Measurements from ENCODE around the gene LGI4. TPM values are rescaled to one million over a fixed set of nuclear protein-coding genes. Genes with fewer than 3 reads are reported as not detected.
"Not testable (repeated sequence)": the region's sequence is repeated elsewhere in the genome, so short reads cannot be mapped to it uniquely, and the experiment has no call there.

The LGI4 gene
- total RNA-seq, 1 donor from 2014 or later, result 9.0 TPM

GRCh38 chr19:35144259-35144599, 9.4 kb upstream of the LGI4 start:
- intact Hi-C loops (cut with micrococcal nuclease), result no loop called here
- no peak for ATAC-seq
- no peak for DNase-seq

- ATAC-seq (no peak), DNase-seq (no peak)
- intact Hi-C loops (cut with micrococcal nuclease), result no loop called here
These were observed 9.0 kb upstream of the LGI4 start for GRCh38 chr19:35143818-35144217.

GRCh38 chr19:35143231-35143715, 8.4 kb upstream of the LGI4 start, which contains the start of gene FXYD7:
Gene FXYD7 (plus strand): TSS chr19:35143255. CDS start chr19:35143334, 79 bp downstream.
- intact Hi-C loops (cut with micrococcal nuclease), result no loop called here
- DNase-seq (no peak), ATAC-seq (no peak)

GRCh38 chr19:35142606-35143230, 7.9 kb upstream of the LGI4 start:
- no peak for ATAC-seq
- peak; percentile 71 for DNase-seq
- intact Hi-C loops (cut with micrococcal nuclease), result no loop called here

- intact Hi-C loops (cut with micrococcal nuclease), result no loop called here
- no peak for DNase-seq
- no peak for ATAC-seq
These were observed 7.2 kb upstream of the LGI4 start for GRCh38 chr19:35141837-35142605.

GRCh38 chr19:35140962-35141836, 6.3 kb upstream of the LGI4 start:
- DNase-seq, result peak; percentile 95
- intact Hi-C loops (cut with micrococcal nuclease), result no loop called here
- ATAC-seq, result peak; percentile 65

GRCh38 chr19:35140207-35140961, 5.5 kb upstream of the LGI4 start:
- no peak for DNase-seq
- ATAC-seq, result no peak
- intact Hi-C loops (cut with micrococcal nuclease), result no loop called here

- ATAC-seq (peak; percentile 56), DNase-seq (peak; percentile 84)
- intact Hi-C loops (cut with micrococcal nuclease), result no loop called here
These were observed 3.5 kb upstream of the LGI4 start, which contains the start of gene FXYD1 for GRCh38 chr19:35138305-35138892. Gene FXYD1 (plus strand): TSS chr19:35138824. CDS start chr19:35140080, 1,256 bp downstream.

- intact Hi-C loops (cut with micrococcal nuclease), result no loop called here
- DNase-seq (no peak), ATAC-seq (no peak)
These were observed 2.3 kb upstream of the LGI4 start for GRCh38 chr19:35136977-35137702.

GRCh38 chr19:35136231-35136630, 1.4 kb upstream of the LGI4 start:
- DNase-seq, result no peak
- ATAC-seq, result no peak
- intact Hi-C loops (cut with micrococcal nuclease), result no loop called here

- intact Hi-C loops (cut with micrococcal nuclease), result no loop called here
- ATAC-seq, result peak; percentile 46
- peak; percentile 88 for DNase-seq
These were observed 590 bp upstream of the LGI4 start for GRCh38 chr19:35135389-35135909.

- ATAC-seq, result no peak
- intact Hi-C loops (cut with micrococcal nuclease), result no loop called here
These were observed 1.0 kb downstream of the LGI4 start for GRCh38 chr19:35133826-35134225.

GRCh38 chr19:35132254-35132653, 2.6 kb downstream of the LGI4 start:
- no peak for DNase-seq
- no peak for ATAC-seq
- intact Hi-C loops (cut with micrococcal nuclease), result no loop called here

More at GRCh38 chr19:35133826-35134225, 1.0 kb downstream of the LGI4 start:
- no peak for DNase-seq

GRCh38 chr19:35130761-35131720, 3.8 kb downstream of the LGI4 start:
- DNase-seq (no peak), ATAC-seq (no peak)
- intact Hi-C loops (cut with micrococcal nuclease), result no loop called here

- ATAC-seq; intact Hi-C loops (cut with micrococcal nuclease); DNase-seq: not testable (repeated sequence)
These were observed 5.1 kb downstream of the LGI4 start for GRCh38 chr19:35129724-35130274.

GRCh38 chr19:35128398-35129057, 6.3 kb downstream of the LGI4 start:
- no peak for DNase-seq
- no peak for ATAC-seq
- intact Hi-C loops (cut with micrococcal nuclease), result no loop called here
